HG03139 (cell line): ENCODE data around the gene SAMD9L.
"Not testable (repeated sequence)": the region's sequence is repeated elsewhere in the genome, so short reads cannot be mapped to it uniquely, and the experiment has no call there.

ENCODE experiments used
- ATAC-seq: cut with Tn5 transposase; IDR thresholded peaks from one replicate; pipeline ENCODE4 v1.9.1; 2021; ENCODE audit not compliant: unreplicated experiment

Gene SAMD9L

DNA sequence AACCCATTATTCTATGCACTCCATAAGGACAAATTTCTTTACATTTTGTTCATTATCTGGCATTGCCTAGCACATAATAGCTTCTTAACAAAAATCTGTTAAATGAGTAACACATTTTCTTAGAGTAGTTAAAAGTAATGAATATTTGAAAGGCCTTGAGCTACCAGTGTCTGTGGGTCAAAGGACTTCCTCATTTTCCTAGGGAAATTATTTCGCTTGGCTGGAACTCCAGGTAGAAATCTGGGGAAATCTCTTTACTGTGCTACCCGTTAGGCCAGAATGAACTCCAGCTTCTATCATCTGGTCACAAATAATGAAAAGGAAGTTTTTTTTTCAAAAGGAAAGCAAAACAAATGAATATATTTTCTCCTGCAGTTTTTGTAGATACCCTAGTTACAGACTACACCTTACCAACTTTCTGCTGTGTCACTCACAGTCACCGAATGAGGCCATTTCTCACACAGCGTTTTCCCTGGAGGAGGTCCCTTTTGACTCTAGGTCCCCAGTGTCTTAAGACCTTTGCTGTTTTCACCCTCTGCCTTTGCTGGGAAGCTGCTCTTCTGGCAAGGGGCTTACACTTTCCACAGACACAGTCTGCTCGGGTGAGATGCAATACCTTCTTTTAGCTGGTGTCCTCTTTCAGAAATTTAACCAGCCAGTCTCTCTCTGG lies 1.6 kb downstream of the SAMD9L start:
- peak; percentile 24 for ATAC-seq

DNA sequence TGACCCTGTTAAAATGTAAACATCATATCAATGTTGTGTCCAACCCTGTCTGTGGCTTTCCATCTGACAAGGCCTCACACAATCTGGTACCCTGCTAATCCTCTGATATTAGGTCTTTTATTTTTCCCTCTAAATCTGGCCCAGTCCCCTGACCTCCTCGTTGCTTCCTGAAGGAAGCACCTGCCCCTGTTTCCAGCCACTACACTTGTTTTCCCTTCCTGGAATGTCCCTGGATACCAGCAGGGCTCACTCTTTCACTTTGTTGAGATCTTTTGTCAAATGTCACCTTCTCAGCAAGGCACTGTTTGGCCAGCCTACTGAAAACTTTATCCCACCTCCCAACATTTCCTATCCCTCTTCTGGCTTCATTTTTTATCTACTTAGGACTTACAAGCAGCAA lies 2.1 kb downstream of the SAMD9L start:
- ATAC-seq = no peak

DNA sequence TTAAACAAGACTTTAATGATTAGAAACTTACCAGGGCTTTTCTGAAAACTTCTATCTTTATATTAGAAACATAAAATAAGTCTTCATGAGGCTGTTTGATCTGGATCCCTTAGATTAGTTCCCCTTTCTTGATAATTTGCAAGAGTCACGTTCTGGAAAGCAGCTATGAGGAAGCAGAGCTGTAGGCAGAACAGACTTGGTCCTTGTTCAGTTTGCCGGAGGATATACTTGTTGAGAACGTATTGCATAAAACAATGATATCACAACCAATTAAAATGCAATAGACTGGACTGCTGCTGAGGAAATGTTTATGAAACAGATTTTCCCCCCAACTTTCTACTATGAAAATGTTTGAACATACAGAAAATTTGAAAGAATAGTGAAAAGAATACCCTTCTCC lies 2.8 kb downstream of the SAMD9L start:
- no peak for ATAC-seq

DNA sequence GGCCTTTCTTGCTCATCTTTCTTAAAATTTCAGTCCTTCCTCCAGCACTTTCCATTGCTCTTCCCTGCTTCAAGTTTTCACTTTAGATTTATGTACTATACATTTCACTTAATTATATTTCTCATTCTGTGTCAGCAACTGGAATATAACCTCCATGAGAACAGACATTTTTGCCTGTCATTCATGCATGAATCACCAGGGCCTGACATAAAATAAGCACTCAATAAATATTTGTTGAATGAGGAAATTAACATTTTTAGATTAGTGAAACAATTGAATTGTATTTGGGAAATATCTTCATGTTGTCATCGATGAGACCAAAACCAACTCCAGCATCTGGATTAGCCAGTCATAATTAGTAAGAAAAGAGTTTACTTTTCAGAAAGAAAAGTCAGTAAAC lies 6.1 kb downstream of the SAMD9L start:
- no peak for ATAC-seq

DNA sequence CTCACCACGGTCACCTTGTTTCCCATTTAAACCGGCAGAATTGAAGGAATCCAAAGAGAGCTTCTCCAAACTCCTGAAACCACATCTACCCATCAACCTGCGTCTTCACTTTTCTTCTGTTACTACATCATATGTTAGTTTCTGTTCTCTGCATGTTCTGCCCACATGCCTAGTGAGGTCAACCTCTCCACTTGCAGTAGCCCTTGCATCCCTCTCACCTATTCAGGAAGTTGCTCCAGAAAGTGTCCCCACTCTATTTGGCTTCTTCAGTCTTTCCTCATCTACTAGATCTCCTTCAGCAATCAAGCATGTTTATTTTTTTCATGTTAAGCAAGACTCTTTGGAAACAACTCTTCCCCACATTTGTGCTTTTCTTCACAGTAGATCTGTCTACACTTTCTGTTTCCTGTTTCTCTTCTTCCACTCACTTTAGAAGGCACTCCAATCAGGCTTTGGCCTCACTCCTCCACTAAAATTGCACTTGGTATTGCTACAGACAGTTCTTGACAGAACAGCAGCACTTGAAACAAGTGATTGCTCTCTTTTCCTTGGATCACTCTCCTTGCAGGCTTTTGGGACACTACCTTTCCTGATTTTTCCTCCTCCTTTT lies 7.5 kb downstream of the SAMD9L start:
- ATAC-seq = no peak

DNA sequence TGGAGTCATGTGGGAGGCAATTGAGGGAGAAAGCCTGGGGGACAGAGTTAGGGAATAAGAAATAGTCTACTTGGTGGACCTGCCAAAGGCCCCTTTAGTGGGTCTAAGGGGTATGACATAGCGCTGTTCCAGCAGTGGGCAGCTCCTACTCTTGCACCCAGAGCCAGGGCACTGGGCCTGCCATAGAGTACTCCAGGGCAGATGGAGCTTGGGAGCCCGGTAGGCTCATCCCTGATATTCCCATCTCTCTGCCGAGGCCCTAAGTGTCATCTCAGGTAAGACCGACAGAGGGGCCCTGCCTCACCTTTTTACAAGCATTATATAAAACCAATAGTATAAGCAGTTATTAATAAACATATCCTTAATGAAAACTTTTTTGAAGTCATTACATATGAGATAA lies 9.6 kb downstream of the SAMD9L start:
- no peak for ATAC-seq

DNA sequence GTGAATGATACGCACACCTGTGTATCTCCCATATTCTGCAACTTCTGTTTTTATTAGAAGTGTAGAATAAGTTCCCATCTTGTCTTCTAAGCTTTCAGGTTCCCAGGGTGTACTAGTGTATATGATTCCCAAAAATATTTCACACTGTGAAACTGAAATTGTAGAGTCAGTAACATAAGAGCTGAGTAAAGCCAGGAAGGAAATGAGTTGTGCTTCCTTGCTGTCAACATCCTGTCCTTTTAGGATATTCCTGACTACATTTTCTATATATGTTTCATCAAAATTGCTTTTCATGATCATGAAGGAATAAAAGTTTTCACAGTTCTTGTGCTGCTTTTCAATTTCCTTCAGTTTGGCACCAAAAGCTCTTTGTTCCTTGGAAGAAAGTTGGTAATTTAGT lies 15.2 kb downstream of the SAMD9L start:
- ATAC-seq = no peak

DNA sequence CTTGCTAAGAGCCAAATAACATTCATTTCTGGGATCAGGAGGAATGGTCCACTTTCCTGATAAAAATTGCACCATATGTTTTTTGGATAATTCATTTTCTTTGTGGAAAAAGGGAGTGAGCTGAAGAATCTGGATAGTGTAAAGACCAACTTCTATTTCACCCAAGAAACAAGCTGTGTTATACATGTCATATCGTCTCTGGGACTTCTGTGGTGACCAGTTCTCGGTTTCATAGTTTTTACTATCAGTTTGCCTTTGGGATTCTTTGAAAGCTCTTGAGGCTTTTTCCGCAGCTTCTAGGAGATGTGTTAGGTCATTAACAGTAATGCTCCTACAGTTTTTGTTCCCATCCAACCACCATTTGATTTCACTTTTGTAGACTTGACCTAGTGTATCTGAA lies 16.0 kb downstream of the SAMD9L start:
- ATAC-seq = no peak

DNA sequence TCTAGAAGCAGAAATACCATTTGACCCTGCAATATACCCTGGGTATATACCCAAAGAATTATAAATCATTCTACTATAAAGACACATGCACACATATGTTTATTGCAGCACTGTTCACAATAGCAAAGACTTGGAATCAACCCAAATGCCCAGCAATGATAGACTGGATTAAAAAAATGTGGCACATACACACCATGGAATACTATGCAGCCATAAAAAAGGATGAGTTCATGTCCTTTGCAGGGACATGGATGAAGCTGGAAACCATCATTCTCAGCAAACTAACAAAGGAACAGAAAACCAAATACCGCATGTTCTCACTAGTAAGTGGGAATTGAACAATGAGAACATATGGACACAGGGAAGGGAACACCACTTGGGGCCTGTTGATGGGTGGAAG lies 21.2 kb downstream of the SAMD9L start:
- not testable (repeated sequence) for ATAC-seq

DNA sequence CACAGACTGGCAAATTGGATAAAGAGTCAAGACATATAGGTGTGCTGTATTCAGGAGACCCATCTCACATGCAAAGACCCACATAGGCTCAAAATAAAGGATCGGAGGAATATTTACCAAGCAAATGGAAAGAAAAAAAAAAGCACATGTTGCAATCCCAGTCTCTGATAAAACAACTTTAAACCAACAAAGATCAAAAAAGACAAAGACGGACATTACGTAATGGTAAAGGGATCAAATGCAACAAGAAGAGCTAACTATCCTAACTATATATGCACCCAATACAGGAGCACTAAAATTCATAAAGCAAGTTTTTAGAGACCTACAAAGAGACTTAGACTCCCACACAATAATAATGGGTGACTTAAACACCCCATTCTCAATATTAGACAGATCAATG lies 24.7 kb downstream of the SAMD9L start:
- ATAC-seq = not testable (repeated sequence)

DNA sequence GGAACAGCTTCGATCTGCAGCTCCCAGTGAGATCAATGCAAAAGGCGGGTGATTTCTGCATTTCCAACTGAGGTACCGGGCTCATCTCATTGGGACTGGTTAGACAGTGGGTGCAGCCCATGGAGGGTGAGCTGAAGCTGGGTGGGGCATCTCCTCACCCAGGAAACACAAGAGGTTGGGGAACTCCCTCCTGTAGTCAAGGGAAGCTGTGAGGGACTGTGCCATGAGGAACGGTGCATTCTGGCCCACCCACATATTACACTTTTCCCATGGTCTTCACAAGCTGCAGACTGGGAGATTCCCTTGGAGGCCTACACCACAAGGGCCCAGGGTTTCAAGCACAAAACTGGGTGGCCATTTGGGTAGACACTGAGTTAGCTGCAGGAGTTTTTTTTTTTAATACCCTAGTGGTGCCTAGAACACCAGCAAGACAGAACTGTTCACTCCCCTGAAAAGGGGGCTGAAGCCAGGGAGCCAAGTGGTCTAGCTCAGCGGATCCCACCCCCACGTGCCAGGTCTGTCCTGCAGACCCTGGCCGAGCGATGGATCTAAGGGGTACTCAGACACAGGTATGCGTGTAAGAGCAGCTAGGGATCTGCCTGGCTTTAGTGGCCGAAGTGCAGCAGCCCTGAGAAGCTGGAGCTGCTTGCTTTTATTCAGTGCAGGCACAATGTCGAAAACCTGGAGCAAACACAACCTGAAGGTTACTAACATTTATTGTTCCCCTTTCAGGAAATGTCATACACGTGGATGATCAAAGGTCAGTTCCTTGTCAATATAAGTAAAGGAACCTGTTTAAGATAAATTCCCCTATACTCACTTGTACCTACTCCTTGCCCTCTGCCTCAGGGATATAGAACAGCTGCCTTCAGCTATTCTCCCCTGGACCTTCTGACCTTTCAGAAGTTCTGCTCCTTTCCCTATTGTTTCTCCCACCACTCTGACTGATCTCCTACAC lies 27.3 kb downstream of the SAMD9L start:
- ATAC-seq = no peak

DNA sequence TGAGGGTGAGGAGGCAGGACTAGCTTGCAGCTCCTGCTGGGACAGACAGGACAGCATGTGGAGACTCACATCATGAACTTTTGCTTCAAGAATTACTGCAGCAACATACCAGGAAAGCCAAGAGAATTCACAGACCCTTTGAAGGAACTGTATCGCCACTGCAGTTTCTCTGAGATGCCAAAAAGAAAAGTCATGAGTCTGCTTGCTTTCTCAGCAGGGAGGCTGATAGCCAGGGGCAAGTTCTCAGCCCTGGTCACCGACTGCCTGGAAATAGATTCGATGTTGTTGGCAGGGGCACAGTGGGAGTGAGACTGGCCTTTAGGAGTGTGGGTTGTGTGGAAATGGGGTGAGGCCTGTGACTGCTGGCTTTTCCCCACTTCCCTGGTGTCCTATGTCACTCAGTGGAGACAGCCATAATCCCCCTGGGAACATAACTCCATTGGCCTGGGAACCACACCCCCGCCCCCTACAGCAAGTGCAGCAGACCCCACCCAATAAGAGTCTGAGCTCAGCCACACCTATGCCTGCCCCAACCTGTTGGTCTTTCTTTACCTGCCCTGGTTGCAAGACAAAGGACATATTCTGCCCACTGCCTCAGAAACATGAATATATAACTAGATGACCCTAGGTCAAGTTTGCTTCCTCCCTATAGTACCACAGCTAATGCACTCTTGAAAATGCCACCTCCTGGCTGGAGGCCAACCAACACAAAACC lies 28.8 kb downstream of the SAMD9L start:
- no peak for ATAC-seq

DNA sequence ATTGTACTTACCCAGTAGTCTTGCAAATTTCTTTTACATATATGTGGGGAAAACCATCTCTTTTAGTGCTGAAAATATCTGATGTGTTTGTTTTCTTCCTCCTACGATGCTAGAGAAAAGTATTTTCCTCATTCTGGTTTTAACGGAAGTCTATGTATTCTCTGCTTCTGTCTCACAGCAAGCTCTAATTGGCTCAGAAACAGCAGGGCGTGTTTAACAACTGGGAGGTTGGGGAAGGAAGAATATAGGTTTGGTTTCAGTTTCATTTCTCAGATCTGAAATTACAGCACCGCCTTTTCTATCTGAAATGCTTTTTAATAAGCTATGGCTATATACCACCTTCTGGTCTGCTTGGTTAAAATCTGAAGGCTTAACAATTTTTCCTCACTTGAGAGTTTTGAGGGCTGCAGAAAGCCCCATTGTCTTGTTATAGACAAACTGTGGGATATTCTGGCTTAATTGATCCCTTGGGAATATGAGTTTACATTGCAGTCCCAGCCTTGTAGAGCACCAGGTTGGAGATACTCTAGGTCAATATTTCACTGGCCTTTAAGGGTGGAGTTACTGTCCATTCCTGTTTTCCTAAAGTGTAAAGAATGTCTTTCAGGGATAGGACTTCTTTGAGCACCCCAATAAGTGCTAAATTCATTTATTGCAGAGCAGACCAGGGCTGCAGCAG lies 30.2 kb downstream of the SAMD9L start, which contains the start of gene SAMD9:
SAMD9 (minus strand) TSS at position 128 of the 679 bp plus-strand sequence. CDS start 11,882 bp downstream, outside the sequence.
- peak; percentile 99 for ATAC-seq

DNA sequence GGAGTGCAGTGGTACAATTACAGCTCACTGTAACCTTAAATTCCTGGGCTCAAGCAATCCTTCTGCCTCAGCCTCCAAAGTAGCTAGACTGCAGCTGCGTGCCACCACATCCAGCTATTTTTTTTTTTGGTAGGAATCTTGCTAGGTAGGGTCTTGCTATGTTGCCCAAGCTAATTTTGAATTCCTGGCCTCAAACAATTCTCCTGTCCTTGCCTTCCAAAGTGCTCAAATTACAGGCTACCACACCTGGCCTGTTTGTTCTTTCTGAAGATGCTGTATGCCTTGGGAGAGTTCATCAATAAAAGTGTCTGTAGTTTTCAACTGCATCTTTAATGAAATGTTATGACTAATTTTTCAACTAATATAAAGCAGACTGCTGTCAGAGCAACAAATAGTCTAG lies 30.9 kb downstream of the SAMD9L start:
- ATAC-seq = no peak

DNA sequence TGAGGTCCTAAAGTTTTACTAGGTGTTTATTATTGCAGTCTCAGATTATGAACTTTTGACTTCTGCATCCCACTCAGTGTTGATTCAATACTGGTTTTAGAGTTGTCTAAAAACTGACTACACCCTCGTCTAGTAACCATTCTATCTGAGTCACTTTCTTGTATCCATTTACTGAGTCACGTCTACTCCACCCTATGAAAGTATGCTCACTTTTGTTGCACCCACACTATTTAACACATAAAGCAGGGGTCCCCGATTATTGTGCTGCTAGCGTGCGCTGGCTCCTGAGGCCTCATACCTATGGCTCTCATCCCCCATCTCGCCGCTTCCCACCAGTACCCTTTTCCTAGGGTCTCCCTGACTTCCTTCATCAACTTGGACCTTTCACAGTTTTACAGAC lies 32.4 kb downstream of the SAMD9L start:
- no peak for ATAC-seq

DNA sequence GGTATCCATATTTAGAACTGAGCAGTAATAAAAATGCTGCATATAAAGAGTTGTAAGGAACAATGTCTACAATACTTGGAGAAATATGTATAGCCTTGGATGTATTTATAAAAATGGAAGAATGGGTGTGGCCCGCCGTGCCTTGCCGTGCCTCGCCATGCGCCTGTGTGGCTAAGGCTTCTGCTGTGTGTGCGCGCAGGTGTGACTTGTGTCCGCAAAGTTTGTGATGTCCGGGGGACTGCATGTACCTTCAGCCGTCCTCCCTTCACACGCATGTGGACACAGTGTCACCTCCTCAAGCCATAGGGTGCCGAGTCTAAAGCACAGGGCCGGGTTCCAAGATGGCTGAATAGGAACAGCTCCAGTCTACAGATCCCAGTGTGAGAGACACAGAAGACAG lies 40.2 kb downstream of the SAMD9L start:
- ATAC-seq = no peak

DNA sequence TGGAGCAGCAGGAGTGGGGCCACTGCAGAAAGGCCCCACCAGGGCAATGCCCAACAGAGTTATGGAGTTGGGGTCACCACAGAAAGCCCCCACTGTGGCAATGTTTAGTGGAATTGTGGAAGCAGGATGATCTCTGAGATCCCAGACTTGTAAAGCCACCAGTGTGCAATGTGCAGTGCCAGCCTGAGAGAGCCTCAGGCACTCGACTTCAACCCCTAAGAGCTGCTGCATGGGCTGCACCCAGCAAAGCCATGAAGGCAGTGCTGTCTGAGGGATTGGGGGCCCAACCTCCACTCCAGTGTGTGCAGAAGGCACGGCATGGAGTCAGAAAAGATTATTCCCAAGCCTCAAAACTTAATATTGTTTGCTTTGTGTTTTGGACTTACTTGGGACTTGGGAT lies 50.8 kb downstream of the SAMD9L start:
- no peak for ATAC-seq

DNA sequence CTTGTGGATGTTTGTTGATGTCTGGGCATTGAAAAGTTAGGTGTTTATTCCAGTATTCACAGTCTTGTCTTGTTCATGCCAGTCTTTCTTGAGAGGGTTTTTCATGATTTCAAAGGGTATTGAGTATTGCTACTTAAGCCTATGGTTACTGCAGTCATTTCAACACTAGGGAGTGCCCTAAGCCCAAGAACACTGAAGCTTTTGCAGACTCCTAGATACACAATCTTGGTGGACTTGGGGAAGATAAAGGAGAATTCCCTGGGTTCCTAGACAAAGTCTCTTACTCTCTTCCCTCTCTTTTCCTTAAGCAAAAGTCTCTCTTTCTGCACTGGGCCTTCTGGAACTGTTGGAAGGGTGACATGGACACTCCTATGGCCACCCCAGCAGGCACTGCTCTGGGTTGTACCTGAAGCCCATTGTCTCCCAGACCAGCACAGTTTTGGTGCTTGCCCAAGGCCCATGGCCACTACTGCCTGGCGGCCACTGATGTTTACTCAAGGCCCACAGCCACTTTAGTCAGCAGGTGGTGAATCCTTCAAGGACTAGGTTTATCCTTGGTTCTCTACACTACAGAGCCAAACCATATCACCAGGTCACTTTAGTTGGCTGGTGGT lies 55.3 kb downstream of the SAMD9L start:
- peak; percentile 77 for ATAC-seq
